ENCODE results near the gene GSTK1. TPM values are rescaled to one million over a fixed set of nuclear protein-coding genes. Genes with fewer than 3 reads are reported as not detected.

Gene GSTK1
- total and polyA plus RNA-seq, 8 donors = 71.8 to 305 (median 152) TPM

DNA sequence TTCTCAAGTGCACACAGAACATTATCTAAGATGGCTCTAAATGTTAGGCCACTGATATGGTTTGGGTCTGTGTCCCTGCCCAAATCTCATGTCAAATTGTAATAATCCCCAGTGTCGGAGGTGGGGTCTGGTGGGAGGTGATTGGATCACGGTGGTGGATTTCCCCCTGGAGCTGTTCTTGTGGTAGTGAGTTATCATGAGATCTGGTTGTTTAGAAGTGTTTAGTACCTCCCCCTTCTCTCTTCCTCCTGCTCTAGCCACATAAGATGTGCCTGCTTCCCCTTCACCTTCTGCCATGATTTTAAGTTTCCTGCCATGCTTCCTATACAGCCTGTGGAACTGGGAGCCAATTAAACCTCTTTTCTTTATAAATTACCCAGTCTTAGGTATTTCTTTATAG lies 11.2 kb upstream of the GSTK1 start:
- Histone ChIP-seq H3K9me3 (no peaks in the 10 kb centered on the region), H3K27ac (no peak overlapping the region), H3K4me3 (no peak overlapping the region), H3K36me3 (no peaks in the 10 kb centered on the region), H3K27me3 (no peaks in the 10 kb centered on the region), H3K4me1 (peaks cover 0 to 14% (median 0%) of the 10 kb centered on the region in 4 donors)
- TF ChIP-seq, protein P1, sequence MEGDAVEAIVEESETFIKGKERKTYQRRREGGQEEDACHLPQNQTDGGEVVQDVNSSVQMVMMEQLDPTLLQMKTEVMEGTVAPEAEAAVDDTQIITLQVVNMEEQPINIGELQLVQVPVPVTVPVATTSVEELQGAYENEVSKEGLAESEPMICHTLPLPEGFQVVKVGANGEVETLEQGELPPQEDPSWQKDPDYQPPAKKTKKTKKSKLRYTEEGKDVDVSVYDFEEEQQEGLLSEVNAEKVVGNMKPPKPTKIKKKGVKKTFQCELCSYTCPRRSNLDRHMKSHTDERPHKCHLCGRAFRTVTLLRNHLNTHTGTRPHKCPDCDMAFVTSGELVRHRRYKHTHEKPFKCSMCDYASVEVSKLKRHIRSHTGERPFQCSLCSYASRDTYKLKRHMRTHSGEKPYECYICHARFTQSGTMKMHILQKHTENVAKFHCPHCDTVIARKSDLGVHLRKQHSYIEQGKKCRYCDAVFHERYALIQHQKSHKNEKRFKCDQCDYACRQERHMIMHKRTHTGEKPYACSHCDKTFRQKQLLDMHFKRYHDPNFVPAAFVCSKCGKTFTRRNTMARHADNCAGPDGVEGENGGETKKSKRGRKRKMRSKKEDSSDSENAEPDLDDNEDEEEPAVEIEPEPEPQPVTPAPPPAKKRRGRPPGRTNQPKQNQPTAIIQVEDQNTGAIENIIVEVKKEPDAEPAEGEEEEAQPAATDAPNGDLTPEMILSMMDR (IDR thresholded peaks at IDR 0.05) = no peak
- TF ChIP-seq EP300 (IDR thresholded peaks at IDR 0.05) (no peak), POLR2AphosphoS5 (IDR thresholded peaks at IDR 0.05) (no peak), POLR2A (IDR thresholded peaks at IDR 0.05) (no peak)
- WGBS, 5 donors = 68 to 88% (median 82%) methylated on average over 2 of the region's 2 CpGs
- no peak for DNase-seq
- intact Hi-C loops (cut with DNase I; ENCODE audit: low total_unique reads) = no loop called here

DNA sequence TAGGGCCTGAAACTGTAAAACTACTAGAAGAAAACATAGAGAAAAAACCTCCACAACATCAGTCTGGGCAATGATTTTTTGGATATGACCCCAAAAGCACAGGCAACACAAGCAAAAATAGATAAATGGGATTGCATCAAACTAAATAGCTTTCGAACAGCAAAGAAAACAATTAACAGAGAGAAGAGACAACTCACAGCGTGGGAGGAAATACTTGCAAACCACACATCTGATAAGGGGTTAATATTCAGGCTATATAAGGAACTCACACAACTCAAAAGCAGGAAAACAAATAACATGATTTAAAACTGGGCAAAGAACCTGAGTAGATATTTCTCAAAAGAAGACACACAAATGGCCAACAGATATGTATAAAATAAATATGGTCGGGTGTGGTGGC lies 7.7 kb upstream of the GSTK1 start:
- TF ChIP-seq POLR2A (IDR thresholded peaks at IDR 0.05) = no peak
- no peak for TF ChIP-seq EP300 (IDR thresholded peaks at IDR 0.05)
- TF ChIP-seq, protein P1 (IDR thresholded peaks at IDR 0.05) = no peak
- TF ChIP-seq POLR2AphosphoS5 (IDR thresholded peaks at IDR 0.05) = no peak
- DNase-seq = no peak
- intact Hi-C loops (cut with DNase I; ENCODE audit: low total_unique reads) = no loop called here
- H3K27me3 ChIP-seq = no peaks in the 10 kb centered on the region
- peaks cover 0 to 26% (median 6%) of the 10 kb centered on the region in 4 donors for H3K4me1 ChIP-seq
- H3K9me3 ChIP-seq = no peaks in the 10 kb centered on the region
- no peak overlapping the region for H3K27ac ChIP-seq
- 46 to 73% (median 59%) methylated on average over 3 of the region's 3 CpGs for WGBS, 5 donors
- H3K4me3 ChIP-seq = no peak overlapping the region
- H3K36me3 ChIP-seq = no peaks in the 10 kb centered on the region

DNA sequence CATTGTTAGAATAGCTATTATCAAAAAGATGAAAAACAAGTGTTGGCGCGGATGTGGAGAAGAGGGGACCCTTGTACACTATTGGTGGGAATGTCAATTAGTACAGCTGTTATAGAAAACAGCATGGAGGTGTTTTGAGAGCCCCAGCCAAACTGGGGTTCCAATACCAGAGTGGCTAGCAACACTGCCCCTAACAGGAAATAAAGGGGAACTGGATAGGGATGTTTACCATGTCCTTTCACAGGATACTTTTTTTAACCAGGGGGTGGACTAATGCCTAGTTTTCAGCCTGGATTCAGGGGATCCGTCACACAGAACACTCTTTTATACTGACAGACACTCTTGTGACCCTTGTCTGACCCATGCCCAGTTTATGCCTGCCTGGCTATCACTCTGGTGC lies 6.9 kb upstream of the GSTK1 start:
- Histone ChIP-seq H3K4me1 (peaks cover 0 to 26% (median 6%) of the 10 kb centered on the region in 4 donors), H3K36me3 (no peaks in the 10 kb centered on the region), H3K4me3 (no peak overlapping the region), H3K9me3 (no peaks in the 10 kb centered on the region), H3K27ac (no peak overlapping the region), H3K27me3 (no peaks in the 10 kb centered on the region)
- TF ChIP-seq POLR2AphosphoS5 (IDR thresholded peaks at IDR 0.05) (no peak), EP300 (IDR thresholded peaks at IDR 0.05) (no peak), POLR2A (IDR thresholded peaks at IDR 0.05) (no peak)
- TF ChIP-seq, protein P1 (IDR thresholded peaks at IDR 0.05) = no peak
- intact Hi-C loops (cut with DNase I; ENCODE audit: low total_unique reads) = no loop called here
- 85 to 91% (median 89%) methylated on average over 3 of the region's 3 CpGs for WGBS, 5 donors
- no peak for DNase-seq

DNA sequence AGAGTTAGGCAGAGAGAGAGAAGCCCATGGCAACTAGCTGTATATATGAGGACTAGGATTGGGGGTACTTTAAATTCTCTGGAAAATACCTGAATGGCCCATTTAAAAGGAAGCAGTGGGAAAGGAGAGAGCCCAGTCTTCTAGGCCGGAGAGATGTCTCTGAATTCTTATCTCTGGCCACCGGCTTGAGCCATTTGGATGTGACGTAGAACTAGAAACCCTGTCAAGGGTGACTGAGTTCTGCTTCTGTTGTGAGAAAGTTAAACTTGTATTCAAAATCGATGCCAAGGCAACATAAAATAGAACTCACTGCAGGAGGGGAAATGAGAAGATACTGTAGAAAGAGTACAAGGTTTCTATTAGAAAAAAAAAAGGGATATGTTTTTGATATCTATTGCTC lies 6.3 kb upstream of the GSTK1 start:
- no peak overlapping the region for H3K27ac ChIP-seq
- H3K36me3 ChIP-seq = no peaks in the 10 kb centered on the region
- peaks cover 0 to 26% (median 6%) of the 10 kb centered on the region in 4 donors for H3K4me1 ChIP-seq
- 89 to 94% (median 92%) methylated on average over 4 of the region's 4 CpGs for WGBS, 5 donors
- no peak for DNase-seq
- intact Hi-C loops (cut with DNase I; ENCODE audit: low total_unique reads) = no loop called here
- no peaks in the 10 kb centered on the region for H3K9me3 ChIP-seq
- no peak for TF ChIP-seq POLR2AphosphoS5 (IDR thresholded peaks at IDR 0.05)
- no peak for TF ChIP-seq POLR2A (IDR thresholded peaks at IDR 0.05)
- TF ChIP-seq, protein P1 (IDR thresholded peaks at IDR 0.05) = no peak
- no peaks in the 10 kb centered on the region for H3K27me3 ChIP-seq
- no peak overlapping the region for H3K4me3 ChIP-seq

Measured in stomach (tissue), 9 donors.